Testis (tissue), 3 donors: ENCODE results near the gene OPCML. TPM values are rescaled to one million over a fixed set of nuclear protein-coding genes. Genes with fewer than 3 reads are reported as not detected.

Experiments used
- DNase-seq: peaks from one replicate; pipeline ENCODE4 v3.0.0-alpha.2; 2019
- H3K27ac ChIP-seq, 2 donors: fragments of 200-600 bp; sonication (generic); one replicate each; pipeline ENCODE4 v1.5.1; 2019
- H3K27me3 ChIP-seq: fragments of 200-600 bp; sonication (generic); one replicate; pipeline ENCODE4 v1.5.1; 2019
- H3K36me3 ChIP-seq: fragments of 200-600 bp; sonication (generic); one replicate; pipeline ENCODE4 v1.5.1; 2017; ENCODE audit warnings: low read depth; ENCODE audit errors: missing control alignments
- H3K4me1 ChIP-seq: fragments of 200-600 bp; sonication (generic); one replicate; pipeline ENCODE4 v1.5.1; 2019
- H3K4me3 ChIP-seq, 2 donors: fragments of 200-600 bp; sonication (generic); one replicate each; pipeline ENCODE4 v1.5.1; 2017 to 2019
- H3K9me3 ChIP-seq: fragments of 200-600 bp; sonication (generic); one replicate; pipeline ENCODE4 v1.5.1; 2017
- POLR2A ChIP-seq: fragments of 450-650 bp; IDR thresholded peaks from one replicate; pipeline ENCODE4 v1.6.1; 2017; ENCODE audit warnings: antibody characterized with exemption, mild to moderate bottlenecking, moderate library complexity
- WGBS, 2 donors: methylation state at CpG; one replicate each; pipeline ENCODE4 v1.1.5; 2018; 5-methylcytosine and 5-hydroxymethylcytosine counted together
- intact Hi-C: fragments of 100-400 bp; cut with DNase I; formaldehyde crosslinking; loops from one replicate; pipeline ENCODE4 v1.15.1; 2023; ENCODE audit warnings: low total_unique reads
- polyA plus RNA-seq: library from polyadenylated mRNA; stranded (reverse); fragments of 350-450 nt; fragmentation: Illumina TruSeq; extraction: RNeasy Lipid Tissue Mini Kit (QIAGEN cat#74804); gene quantifications from one replicate; pipeline ENCODE4 v1.2.3, GENCODE V29; 2014; ENCODE audit warnings: low read depth, low replicate concordance; ENCODE audit not compliant: insufficient read depth
- total RNA-seq, 2 donors: library from RNA; depleted of rRNA; stranded (reverse); fragments of >200 nt; gene quantifications; one replicate each; pipeline ENCODE4 v1.2.3, GENCODE V29; 2016
- TF ChIP-seq, protein P1 (sequence below), 3 experiments: fragments of 450-650 bp in 2 of 3; fragments of 200-600 bp in 1 of 3; sonication (generic) in 1 of 3; IDR thresholded peaks; one replicate each; pipeline ENCODE4 v1.5.1; 2016 to 2019; ENCODE audit warnings: antibody characterized with exemption in 3 of 3, mild to moderate bottlenecking in 2 of 3, moderate library complexity in 1 of 3

The OPCML gene
- total and polyA plus RNA-seq, 3 donors from 2014 or later, result 0.16 to 2.7 (median 0.62) TPM

DNA sequence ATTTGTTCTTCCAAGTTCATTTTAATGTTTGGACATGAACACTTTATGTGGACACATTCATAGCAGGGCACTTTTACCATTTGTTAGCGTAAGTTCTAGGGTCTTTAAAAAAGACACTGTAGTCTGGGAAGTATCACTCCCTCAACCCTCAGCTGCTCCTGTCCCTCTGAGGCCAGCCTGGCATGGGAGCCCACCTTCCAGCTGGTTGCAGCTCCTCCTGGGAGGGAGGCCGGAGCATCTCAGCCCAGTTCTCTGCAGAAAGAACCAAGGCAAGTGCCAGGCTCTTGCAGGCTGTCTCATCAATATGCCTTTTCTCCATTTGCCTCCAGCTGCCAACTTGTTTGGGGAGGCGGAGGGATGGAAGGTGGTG is 150.6 kb downstream of the OPCML start:
- no peaks in the 10 kb centered on the region for H3K27me3 ChIP-seq
- DNase-seq, result no peak
- intact Hi-C loops, result no loop called here
- no peak overlapping the region for H3K4me3 ChIP-seq
- WGBS, 2 donors, result 63 to 73% methylated on average over 3 of the region's 3 CpGs
- H3K36me3 ChIP-seq, result no peaks in the 10 kb centered on the region
- no peak overlapping the region for H3K27ac ChIP-seq
- H3K4me1 ChIP-seq, result no peaks in the 10 kb centered on the region
- H3K9me3 ChIP-seq, result no peaks in the 10 kb centered on the region
- TF ChIP-seq, protein P1, sequence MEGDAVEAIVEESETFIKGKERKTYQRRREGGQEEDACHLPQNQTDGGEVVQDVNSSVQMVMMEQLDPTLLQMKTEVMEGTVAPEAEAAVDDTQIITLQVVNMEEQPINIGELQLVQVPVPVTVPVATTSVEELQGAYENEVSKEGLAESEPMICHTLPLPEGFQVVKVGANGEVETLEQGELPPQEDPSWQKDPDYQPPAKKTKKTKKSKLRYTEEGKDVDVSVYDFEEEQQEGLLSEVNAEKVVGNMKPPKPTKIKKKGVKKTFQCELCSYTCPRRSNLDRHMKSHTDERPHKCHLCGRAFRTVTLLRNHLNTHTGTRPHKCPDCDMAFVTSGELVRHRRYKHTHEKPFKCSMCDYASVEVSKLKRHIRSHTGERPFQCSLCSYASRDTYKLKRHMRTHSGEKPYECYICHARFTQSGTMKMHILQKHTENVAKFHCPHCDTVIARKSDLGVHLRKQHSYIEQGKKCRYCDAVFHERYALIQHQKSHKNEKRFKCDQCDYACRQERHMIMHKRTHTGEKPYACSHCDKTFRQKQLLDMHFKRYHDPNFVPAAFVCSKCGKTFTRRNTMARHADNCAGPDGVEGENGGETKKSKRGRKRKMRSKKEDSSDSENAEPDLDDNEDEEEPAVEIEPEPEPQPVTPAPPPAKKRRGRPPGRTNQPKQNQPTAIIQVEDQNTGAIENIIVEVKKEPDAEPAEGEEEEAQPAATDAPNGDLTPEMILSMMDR (IDR thresholded peaks at IDR 0.05), result no peak
- no peak for TF ChIP-seq POLR2A

DNA sequence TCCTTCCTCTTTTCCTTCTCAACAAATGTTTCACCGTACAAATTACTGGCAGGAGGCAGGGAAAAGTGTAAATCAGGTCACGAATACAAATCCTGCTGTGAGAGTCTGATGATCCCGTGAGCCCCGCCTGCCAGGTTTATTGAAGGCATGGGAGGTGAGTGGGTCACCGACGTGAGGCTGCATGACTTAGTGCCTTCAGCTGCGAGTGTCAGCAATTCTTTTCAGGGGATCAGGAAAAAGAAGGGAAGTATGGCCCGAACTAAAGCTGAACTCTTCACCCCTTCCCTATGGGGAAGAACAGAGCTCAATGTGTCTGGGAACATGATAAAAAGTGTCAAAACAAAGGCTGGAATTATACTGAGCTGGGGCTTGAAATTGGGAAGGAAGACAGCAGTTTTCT is 166.2 kb downstream of the OPCML start:
- Histone ChIP-seq H3K27ac (no peak overlapping the region), H3K36me3 (no peaks in the 10 kb centered on the region), H3K4me3 (no peak overlapping the region), H3K9me3 (no peaks in the 10 kb centered on the region), H3K27me3 (no peaks in the 10 kb centered on the region), H3K4me1 (no peaks in the 10 kb centered on the region)
- DNase-seq, result no peak
- WGBS, 2 donors, result 33 to 54% methylated on average over 8 of the region's 8 CpGs
- intact Hi-C loops, result no loop called here
- TF ChIP-seq, protein P1 (IDR thresholded peaks at IDR 0.05), result no peak
- no peak for TF ChIP-seq POLR2A

DNA sequence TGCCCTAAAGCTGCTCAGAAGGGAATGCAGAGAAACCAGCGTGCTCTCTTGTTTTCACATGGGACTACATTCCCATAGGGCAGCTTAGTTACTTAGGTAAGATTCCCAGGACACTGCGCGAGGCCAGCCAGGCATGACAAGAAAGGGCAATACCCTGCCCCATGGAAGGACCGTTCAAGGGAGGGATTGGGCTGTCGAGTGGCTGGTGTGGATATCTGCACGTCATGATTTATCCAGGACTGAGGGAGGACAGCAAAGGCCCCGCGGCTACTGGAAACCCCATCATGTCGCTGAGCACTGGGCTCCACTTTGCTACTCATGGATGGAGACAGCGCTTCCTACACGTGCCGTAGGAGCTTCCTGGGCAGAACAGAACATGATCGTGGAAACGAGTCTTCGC is 169.4 kb downstream of the OPCML start:
- Histone ChIP-seq H3K4me1 (no peaks in the 10 kb centered on the region), H3K9me3 (no peaks in the 10 kb centered on the region), H3K27ac (no peak overlapping the region), H3K36me3 (no peaks in the 10 kb centered on the region), H3K27me3 (no peaks in the 10 kb centered on the region), H3K4me3 (no peak overlapping the region)
- TF ChIP-seq POLR2A, result no peak
- TF ChIP-seq, protein P1 (IDR thresholded peaks at IDR 0.05), result no peak
- intact Hi-C loops, result no loop called here
- 51 to 72% methylated on average over 8 to 15 of the region's 15 CpGs for WGBS, 2 donors
- no peak for DNase-seq

DNA sequence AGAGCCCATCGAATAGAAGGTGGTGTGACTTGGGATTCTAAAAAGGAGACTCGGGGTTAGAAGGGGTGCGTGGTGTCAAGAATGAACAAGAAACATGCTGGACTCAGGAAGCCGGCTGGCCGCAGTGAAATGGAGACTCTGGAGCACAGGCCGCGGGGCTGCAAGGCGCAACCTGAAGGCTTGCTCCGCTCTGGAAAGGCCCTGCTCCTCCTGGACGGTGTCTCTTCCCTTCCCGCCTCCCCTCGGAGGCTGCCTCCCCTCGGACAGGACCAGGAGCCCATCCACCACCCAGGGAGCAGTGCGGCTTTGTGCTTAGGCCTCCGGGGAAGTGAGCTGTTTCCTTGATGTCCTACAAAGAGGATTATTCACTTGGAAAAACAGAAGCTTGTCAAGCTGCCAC is 170.1 kb downstream of the OPCML start:
- intact Hi-C loops, result no loop called here

DNA sequence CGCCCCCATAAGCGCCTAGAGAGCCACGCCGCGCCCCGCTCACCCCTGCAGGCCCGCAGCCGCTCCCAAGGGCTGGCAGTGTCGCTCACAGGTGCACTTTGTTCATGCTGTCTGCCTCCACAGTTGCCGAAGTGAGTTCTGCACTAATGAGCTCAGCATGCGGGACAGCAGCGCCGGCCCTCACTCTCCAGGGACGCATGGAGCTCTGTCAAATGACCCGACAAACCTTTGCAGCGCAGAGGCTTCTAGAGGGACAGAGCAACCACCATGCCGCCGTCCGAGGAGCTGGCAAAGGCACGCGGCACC is 170.7 kb downstream of the OPCML start:
- no peaks in the 10 kb centered on the region for H3K27me3 ChIP-seq
- DNase-seq, result no peak
- TF ChIP-seq, protein P1 (IDR thresholded peaks at IDR 0.05), result no peak
- TF ChIP-seq POLR2A, result no peak
- H3K4me3 ChIP-seq, result no peak overlapping the region
- intact Hi-C loops, result no loop called here
- H3K36me3 ChIP-seq, result no peaks in the 10 kb centered on the region
- 55 to 87% methylated on average over 13 to 20 of the region's 21 CpGs for WGBS, 2 donors
- H3K4me1 ChIP-seq, result no peaks in the 10 kb centered on the region
- H3K9me3 ChIP-seq, result no peaks in the 10 kb centered on the region
- no peak overlapping the region for H3K27ac ChIP-seq

More for the DNA sequence above, 170.1 kb downstream of the OPCML start:
- Histone ChIP-seq H3K27me3 (no peaks in the 10 kb centered on the region), H3K4me3 (no peak overlapping the region), H3K27ac (no peak overlapping the region), H3K9me3 (no peaks in the 10 kb centered on the region), H3K36me3 (no peaks in the 10 kb centered on the region), H3K4me1 (no peaks in the 10 kb centered on the region)
- TF ChIP-seq POLR2A, result no peak
- TF ChIP-seq, protein P1 (IDR thresholded peaks at IDR 0.05), result no peak
- DNase-seq, result no peak
- 46 to 52% methylated on average over 14 to 15 of the region's 15 CpGs for WGBS, 2 donors
